ENCODE data around the gene RIMBP2.

- TF ChIP-seq CTCF (IDR thresholded peaks at IDR 0.05; ENCODE audit: low read length) (no peak), EZH2 (optimal IDR thresholded peaks at IDR 0.05; ENCODE audit: low read depth, low read length) (no peak), EZH2phosphoT487 (IDR thresholded peaks at IDR 0.05; ENCODE audit: low read length) (no peak)
These were observed 120.5 kb downstream of the RIMBP2 start for GRCh38 chr12:130595566-130595965.
